GM10266 (cell line): Measurements from ENCODE around the gene GNB2.

Source experiments
- DNase-seq: peaks from one replicate; pipeline ENCODE4 v3.0.0; 2012; ENCODE audit errors: extremely low spot score
- CTCF ChIP-seq: IDR thresholded peaks from 2 replicates; pipeline ENCODE4 v1.5.1; 2012; ENCODE audit warnings: mild to moderate bottlenecking, low read depth; ENCODE audit not compliant: control insufficient read depth, insufficient read depth; ENCODE audit errors: missing control alignments

GNB2 gene

GRCh38 chr7:100684534-100685042 lies 11.0 kb downstream of the GNB2 start:
- DNase-seq, result peak; percentile 19
- TF ChIP-seq CTCF, result no peak

GRCh38 chr7:100685049-100685605 lies 11.6 kb downstream of the GNB2 start:
- DNase-seq, result peak; percentile 27
- TF ChIP-seq CTCF, result no peak

- DNase-seq, result no peak
These were observed 12.1 kb downstream of the GNB2 start for GRCh38 chr7:100685631-100686145.

GRCh38 chr7:100686201-100686821 lies 12.8 kb downstream of the GNB2 start:
- no peak for DNase-seq
- TF ChIP-seq CTCF, result no peak

More at GRCh38 chr7:100685631-100686145, 12.1 kb downstream of the GNB2 start:
- TF ChIP-seq CTCF, result no peak

GRCh38 chr7:100686822-100687211 lies 13.3 kb downstream of the GNB2 start:
- no peak for TF ChIP-seq CTCF
- no peak for DNase-seq

- DNase-seq, result no peak
- no peak for TF ChIP-seq CTCF
These were observed 13.7 kb downstream of the GNB2 start for GRCh38 chr7:100687261-100687660.

GRCh38 chr7:100687751-100688300 lies 14.3 kb downstream of the GNB2 start:
- TF ChIP-seq CTCF, result no peak
- DNase-seq, result no peak
